ENCODE measurements around the gene FCN1.
"Not testable (repeated sequence)": the region's sequence is repeated elsewhere in the genome, so short reads cannot be mapped to it uniquely, and the experiment has no call there.

The FCN1 gene

DNA sequence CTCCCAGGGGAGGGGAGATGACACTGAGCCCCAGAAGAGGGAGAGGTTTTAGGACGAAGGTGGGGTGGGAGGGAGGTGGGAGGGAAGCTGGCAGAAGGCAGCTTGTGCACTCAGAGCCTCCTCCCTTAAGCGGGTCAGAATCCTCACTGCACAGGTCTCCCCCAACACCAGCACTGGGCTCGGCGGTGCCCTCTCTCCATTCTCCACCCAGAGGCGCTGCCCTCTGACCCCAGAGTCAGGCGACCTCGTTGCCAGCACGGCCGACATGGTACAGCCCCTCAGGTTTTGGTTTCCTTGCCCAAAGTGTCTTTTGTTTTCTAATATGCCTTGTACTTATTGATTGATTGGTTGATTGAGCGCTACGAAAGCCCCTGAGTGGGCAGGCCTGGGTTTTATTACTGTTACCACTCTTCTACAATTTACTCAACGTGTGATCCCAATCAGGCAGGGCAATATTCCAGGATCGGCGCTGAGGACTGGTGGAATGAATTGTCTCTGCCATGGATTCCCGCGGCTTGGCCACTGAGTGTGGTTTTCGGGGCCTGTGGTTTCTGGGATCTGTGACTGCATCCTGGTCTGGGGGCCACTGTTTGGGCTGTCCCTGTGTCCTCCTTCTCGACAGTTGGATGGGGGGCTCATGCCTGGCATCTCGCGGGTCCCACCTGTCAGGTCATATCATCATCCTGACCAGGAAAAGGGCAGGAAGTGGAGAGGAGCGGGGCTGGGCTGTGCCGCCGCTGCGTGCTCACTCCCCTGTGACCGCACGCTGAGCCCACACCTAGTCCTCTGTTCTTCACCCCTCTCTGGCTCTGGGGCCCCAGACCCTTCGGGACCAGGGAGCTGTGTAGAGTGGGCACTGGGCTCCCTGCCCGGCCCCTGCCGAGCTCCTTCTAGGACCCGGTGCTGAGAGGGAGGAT lies 46.7 kb downstream of the FCN1 start:
- FAIRE-seq: no peak

DNA sequence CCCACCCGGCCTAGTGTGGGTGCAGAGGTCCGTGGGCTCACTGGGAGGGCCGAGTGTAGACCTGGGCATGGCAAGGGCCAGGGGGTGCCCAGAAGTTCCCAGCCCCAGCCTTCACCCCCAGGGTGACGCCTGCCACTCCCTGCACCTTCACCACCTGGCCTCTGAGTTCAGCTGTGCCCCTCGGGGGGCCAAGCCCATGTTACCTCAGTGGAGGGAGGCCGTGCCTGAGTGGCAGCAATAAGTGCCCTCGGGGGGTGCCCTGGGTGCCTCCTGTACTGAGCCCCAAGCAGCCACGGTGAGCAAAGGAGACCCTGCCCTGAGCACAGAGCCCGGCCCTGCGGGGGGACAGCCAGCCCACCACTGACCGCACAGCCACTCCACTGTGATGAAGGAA lies 47.4 kb downstream of the FCN1 start:
- FAIRE-seq: no peak

GRCh38 chr9:134869554-134870300 lies 48.0 kb downstream of the FCN1 start:
- FAIRE-seq: no peak

DNA sequence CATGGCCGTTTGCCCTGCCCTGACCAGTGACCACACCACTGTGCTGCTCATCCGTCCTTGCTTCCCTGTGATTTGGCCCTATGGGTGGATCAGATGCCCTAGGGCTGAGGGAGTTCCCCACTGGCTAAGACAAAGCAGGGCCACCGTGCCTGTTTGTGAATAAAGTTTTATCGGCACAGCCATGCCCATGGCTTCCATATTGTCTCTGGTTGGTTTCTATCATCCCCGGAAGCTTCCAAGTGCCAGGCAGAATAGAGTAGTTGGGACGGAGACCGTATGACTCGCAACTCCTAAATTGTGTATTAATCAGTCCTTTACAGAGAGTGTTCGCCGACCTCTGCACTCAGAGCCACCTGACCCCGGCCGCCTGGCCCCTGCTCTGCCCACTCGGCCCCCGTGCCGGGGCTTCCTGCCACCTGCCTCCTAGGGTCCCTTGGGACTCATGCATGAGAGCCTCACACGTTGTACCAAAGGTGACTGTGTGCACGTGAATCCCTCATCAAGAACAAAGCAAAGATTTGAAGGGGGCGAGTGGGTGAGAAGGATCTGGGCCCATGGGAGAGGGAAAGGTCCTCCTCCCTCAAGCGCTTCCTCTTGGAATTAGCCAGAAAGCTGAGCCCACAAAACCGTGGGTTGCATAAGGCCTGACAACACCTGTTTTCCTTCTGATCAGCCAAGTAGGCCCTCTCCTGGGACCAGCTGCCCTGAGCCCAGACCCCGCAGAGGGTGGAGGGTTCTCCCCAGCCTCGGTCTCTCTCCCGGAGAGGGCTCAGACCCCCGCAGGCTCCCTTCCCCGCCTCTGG lies 48.8 kb downstream of the FCN1 start:
- no peak for FAIRE-seq

DNA sequence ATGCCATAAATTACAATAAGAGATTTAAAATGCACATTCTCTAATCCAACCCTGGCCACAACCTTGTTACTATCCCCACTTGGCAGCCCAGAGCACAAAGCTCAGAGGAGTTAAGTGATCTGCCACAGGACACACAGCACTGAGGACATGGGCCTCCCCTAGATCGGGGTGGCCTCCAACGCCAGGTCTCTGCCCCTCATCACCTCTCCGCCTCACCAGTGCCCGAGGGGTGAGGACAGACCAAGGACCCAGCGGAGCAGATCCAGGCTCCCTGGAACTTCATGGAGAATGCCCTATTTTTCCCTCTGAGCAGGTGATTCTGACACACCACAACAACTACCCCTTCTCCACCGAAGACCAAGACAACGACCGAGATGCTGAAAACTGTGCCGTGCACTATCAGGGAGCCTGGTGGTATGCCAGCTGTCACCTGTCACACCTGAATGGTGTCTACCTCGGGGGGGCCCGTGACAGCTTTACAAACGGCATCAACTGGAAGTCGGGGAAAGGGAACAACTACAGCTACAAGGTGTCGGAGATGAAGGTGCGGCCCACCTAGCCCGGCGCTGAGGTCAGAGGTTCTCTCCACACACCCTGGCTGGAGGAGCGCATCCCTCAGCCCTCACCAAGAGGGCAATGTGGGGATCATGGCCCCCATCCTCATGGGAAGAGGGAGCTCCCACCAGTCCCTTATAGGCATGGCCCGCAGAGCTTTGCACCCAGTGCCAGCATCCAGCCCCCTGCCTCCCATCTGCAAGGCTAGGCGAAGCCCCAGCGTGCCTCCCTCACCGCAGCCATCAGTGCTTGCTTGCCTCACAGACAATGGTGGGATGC lies 49.6 kb downstream of the FCN1 start:
- no peak for FAIRE-seq

DNA sequence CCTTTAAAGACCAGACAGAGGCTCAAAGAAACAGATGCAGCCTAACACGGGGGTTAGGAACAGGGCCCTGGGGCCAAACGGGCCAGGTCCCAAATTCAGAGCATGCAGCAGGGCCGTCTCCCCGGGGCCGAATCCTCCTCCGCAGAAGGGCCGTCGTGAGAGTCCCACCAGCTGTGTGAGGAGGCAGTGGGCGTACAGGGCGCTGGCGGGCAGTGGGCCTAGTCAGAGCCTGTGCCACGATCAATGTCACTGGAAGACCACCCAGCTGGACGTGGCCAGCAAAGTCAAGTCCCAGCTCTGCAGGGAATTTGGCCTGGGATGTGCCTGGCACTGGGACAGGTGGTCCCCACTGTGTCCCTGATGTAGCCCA lies 52.9 kb downstream of the FCN1 start:
- no peak for FAIRE-seq

- FAIRE-seq: no peak
These were observed 53.5 kb downstream of the FCN1 start for GRCh38 chr9:134863941-134864820.

GRCh38 chr9:134863306-134863902 lies 54.3 kb downstream of the FCN1 start:
- no peak for FAIRE-seq

- FAIRE-seq: no peak
These were observed 55.9 kb downstream of the FCN1 start for GRCh38 chr9:134861595-134862334.

DNA sequence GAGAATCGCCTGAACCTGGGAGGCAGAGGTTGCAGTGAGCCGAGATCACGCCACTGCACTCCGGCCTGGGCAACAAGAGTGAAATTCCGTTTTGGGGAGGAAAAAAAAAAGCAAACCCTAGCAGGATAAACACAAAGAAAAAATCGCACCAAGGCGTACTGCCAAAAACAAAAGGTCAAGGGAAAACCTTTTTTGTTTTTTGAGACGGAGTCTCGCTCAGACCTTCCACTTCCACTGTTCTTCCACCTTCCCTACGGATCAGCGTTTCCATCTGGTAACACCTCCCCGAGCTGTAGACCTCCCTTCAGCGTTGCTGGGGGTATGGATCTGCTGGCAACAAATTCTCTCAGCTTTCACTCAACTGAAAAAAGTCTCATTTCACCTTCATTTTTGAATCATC lies 57.2 kb downstream of the FCN1 start:
- no peak for FAIRE-seq

- FAIRE-seq: no peak
These were observed 59.5 kb downstream of the FCN1 start for GRCh38 chr9:134858051-134858841.

DNA sequence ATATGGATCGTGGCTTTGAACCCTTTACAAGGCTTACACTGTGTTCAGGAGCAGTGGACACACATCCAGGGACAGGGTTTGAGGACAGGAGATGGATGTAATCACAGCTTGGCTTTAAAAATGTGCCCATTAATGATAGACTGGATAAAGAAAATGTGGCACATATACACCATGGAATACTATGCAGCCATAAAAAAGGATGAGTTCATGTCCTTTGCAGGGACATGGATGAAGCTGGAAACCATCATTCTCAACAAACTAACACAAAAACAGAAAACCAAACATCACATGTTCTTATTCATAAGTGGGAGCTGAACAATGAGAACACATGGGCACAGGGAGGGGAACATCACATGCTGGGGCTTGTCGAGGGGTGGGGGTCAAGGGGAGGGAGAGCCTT lies 60.3 kb downstream of the FCN1 start:
- FAIRE-seq: not testable (repeated sequence)

DNA sequence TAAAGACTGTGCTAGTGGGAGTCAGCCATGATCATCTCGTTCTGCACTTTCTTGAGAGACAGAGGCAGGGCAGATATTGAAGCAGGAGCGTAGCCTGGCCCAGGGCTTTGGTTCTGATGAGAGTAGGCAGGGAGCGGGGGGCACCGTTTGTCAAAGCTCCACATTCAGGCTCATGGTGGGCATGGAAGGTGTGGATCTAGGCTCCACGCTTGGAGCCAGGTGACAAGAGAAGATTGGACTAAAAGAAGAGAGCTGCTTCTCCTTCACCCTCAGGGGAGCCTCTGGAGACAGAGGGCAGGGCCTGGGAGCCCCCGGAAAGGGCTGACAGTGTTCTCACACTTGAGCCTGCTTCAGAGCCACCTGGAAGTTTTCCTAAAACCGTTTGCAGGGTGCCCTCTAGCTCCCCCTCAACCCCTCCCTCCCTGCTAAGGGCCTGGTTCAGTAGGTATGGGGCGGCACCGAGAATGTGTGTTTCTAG lies 61.8 kb downstream of the FCN1 start:
- FAIRE-seq: no peak
